HepG2 (cell line): ENCODE measurements around the gene EXOC3L4. TPM values are rescaled to one million over a fixed set of nuclear protein-coding genes. Genes with fewer than 3 reads are reported as not detected.
A peak's percentile ranks its signal among the peaks of the same experiment; 100 is the strongest.

Experiments used
- ATAC-seq: fragments of 200-7000 bp; cut with Tn5 transposase; 3 replicates; pipeline ENCODE4 v1.9.1; 2020; ENCODE audit warnings: mild to moderate bottlenecking, moderate library complexity
- BruUV-seq: library from RNA; stranded (reverse); fragments of 400-500 nt; replicated peaks from 2 replicates; lab custom pipeline; 2021; lab: Mats Ljungman, UMichigan
- CTCF ChIA-PET: fragments of 300-600 bp; formaldehyde crosslinking; extraction: SDS; loops from one replicate; lab custom pipeline; 2021; ENCODE audit warnings: low total read pairs, inconsistent platforms, low intra/inter-chr PET ratio; lab: Yijun Ruan, JAX
- POLR2A ChIA-PET: fragments of 350-600 bp; sonication (Branson Sonifier 250); formaldehyde crosslinking; loops from one replicate; lab custom pipeline; 2020; ENCODE audit warnings: antibody characterized with exemption, inconsistent platforms; lab: Yijun Ruan, JAX
- DNase-seq: peaks from one replicate; pipeline ENCODE4 v3.0.0-alpha.2; 2015; ENCODE audit warnings: low spot score
- FAIRE-seq: peaks from 3 replicates; lab custom pipeline; 2011; peaks lifted over from hg19 to GRCh38; lab: Jason Lieb, UNC
- H2AFZ ChIP-seq: one replicate; pipeline ENCODE4 v1.6.1; 2011; ENCODE audit warnings: low read length, inconsistent platforms
- H3K27ac ChIP-seq: fragments of 300-600 bp; 3 replicates; pipeline ENCODE4 v1.8.0; 2011; ENCODE audit warnings: mixed run types, mild to moderate bottlenecking, mixed read lengths, low read length, inconsistent platforms; ENCODE audit not compliant: insufficient read depth; ENCODE audit errors: extremely low read length
- H3K27me3 ChIP-seq, 2 experiments: fragments of 200-600 bp in 1 of 2; 2 replicates in 1 of 2; 3 replicates in 1 of 2; pipeline versions ENCODE4 v1.6.0 to v1.8.0; 2011; ENCODE audit warnings: low read length in 2 of 2, mild to moderate bottlenecking in 2 of 2, moderate library complexity in 2 of 2, inconsistent platforms in 1 of 2; ENCODE audit not compliant: insufficient read depth in 2 of 2, control insufficient read depth in 1 of 2
- H3K36me3 ChIP-seq, 2 experiments: fragments of 200-600 bp in 1 of 2; replicated peaks in 1 of 2; 2 replicates in 1 of 2; 3 replicates in 1 of 2; pipeline versions ENCODE4 v1.5.1 to v1.8.0; 2011; ENCODE audit warnings: low read length in 2 of 2, inconsistent platforms in 1 of 2; ENCODE audit not compliant: insufficient read depth in 2 of 2, control insufficient read depth in 1 of 2
- H3K4me1 ChIP-seq: 2 replicates; pipeline ENCODE4 v1.5.1; 2012; ENCODE audit warnings: low read length, inconsistent platforms; ENCODE audit not compliant: insufficient read depth
- H3K4me2 ChIP-seq: 2 replicates; pipeline ENCODE4 v1.6.0; 2011; ENCODE audit warnings: low read depth, low read length, inconsistent platforms
- H3K4me3 ChIP-seq, 3 experiments: fragments of 200-600 bp in 1 of 3; sonication (generic), shearing (Covaris generic) in 1 of 3; replicated peaks in 1 of 3; 2 replicates each; pipeline ENCODE4 v1.5.1; 2011 to 2016; ENCODE audit warnings: low read length in 3 of 3, inconsistent platforms in 2 of 3, low read depth in 2 of 3, mild to moderate bottlenecking in 2 of 3, control low read depth in 1 of 3, mixed read lengths in 1 of 3; ENCODE audit not compliant: insufficient read depth in 1 of 3
- H3K79me2 ChIP-seq: one replicate; pipeline ENCODE4 v1.6.1; 2011; ENCODE audit warnings: low read length, inconsistent platforms; ENCODE audit not compliant: insufficient read depth
- H3K9ac ChIP-seq: 2 replicates; pipeline ENCODE4 v1.6.0; 2011; ENCODE audit warnings: mild to moderate bottlenecking, low read depth, low read length, inconsistent platforms; ENCODE audit not compliant: insufficient read depth
- H3K9me3 ChIP-seq: 2 replicates; pipeline ENCODE4 v1.5.1; 2012; ENCODE audit warnings: mild to moderate bottlenecking, low read length
- H4K20me1 ChIP-seq: 2 replicates; pipeline ENCODE4 v1.6.0; 2011; ENCODE audit warnings: inconsistent platforms, mild to moderate bottlenecking, low read length, moderate library complexity; ENCODE audit not compliant: insufficient read depth
- ATF7-NPFF ChIP-seq: sonication (generic); formaldehyde crosslinking; IDR thresholded peaks from 2 replicates; pipeline ENCODE4 v1.8.1; 2023; ENCODE audit warnings: mild to moderate bottlenecking, low read depth, missing genetic modification reagents, moderate library complexity
- CTCF ChIP-seq: sonication (generic); formaldehyde crosslinking; IDR thresholded peaks from 2 replicates; pipeline ENCODE4 v1.5.0; 2020; ENCODE audit warnings: mild to moderate bottlenecking, missing genetic modification reagents, moderate library complexity
- DMAP1 ChIP-seq: IDR thresholded peaks from 2 replicates; pipeline ENCODE4 v1.6.1; 2016
- GABPA ChIP-seq, 2 experiments: IDR thresholded peaks; 2 replicates each; pipeline ENCODE4 v1.6.1; 2011 to 2016; ENCODE audit warnings: low read depth in 2 of 2, low read length in 1 of 2, missing biosample characterization in 1 of 2, missing genetic modification characterization in 1 of 2
- HNRNPK ChIP-seq: fragments of 200-400 bp; formaldehyde crosslinking; IDR thresholded peaks from 2 replicates; pipeline ENCODE4 v1.6.1; 2018; ENCODE audit warnings: low read length, low read depth, moderate library complexity, mild to moderate bottlenecking; ENCODE audit not compliant: poor library complexity, severe bottlenecking
- MAF1 ChIP-seq: sonication (generic); formaldehyde crosslinking; IDR thresholded peaks from 2 replicates; pipeline ENCODE4 v1.5.0; 2020; ENCODE audit warnings: missing genetic modification reagents, borderline replicate concordance
- MEF2D ChIP-seq: sonication (generic); formaldehyde crosslinking; IDR thresholded peaks from 2 replicates; pipeline ENCODE4 v1.5.1; 2020; ENCODE audit warnings: mild to moderate bottlenecking, missing genetic modification reagents
- MXD3 ChIP-seq: IDR thresholded peaks from 2 replicates; pipeline ENCODE4 v1.6.1; 2016; ENCODE audit warnings: mild to moderate bottlenecking, missing biosample characterization, missing genetic modification reagents
- PAF1 ChIP-seq: IDR thresholded peaks from 2 replicates; pipeline ENCODE4 v1.6.1; 2016; ENCODE audit warnings: missing genetic modification reagents, missing compliant biosample characterization
- RBM22 ChIP-seq: fragments of 200-400 bp; formaldehyde crosslinking; optimal IDR thresholded peaks from 2 replicates; pipeline ENCODE3; 2017; ENCODE audit warnings: mild to moderate bottlenecking, low read length, moderate library complexity
- REL ChIP-seq: sonication (generic); formaldehyde crosslinking; conservative IDR thresholded peaks from 2 replicates; pipeline ENCODE4 v1.8.0; 2022; ENCODE audit warnings: mild to moderate bottlenecking, missing genetic modification reagents, moderate library complexity
- TARDBP ChIP-seq: sonication (generic); formaldehyde crosslinking; IDR thresholded peaks from 2 replicates; pipeline ENCODE4 v1.8.0; 2022; ENCODE audit warnings: mild to moderate bottlenecking, missing genetic modification reagents
- TFAP4 ChIP-seq: sonication (generic); IDR thresholded peaks from 2 replicates; pipeline ENCODE4 v1.6.1; 2016; ENCODE audit warnings: low read depth, borderline replicate concordance
- THAP11 ChIP-seq: IDR thresholded peaks from 2 replicates; pipeline ENCODE4 v1.6.1; 2016; ENCODE audit warnings: missing biosample characterization, missing genetic modification reagents
- ZBTB38 ChIP-seq: sonication (generic); formaldehyde crosslinking; IDR thresholded peaks from 2 replicates; pipeline ENCODE4 v1.5.1; 2020; ENCODE audit warnings: mild to moderate bottlenecking, missing genetic modification reagents
- ZNF547 ChIP-seq: sonication (generic); formaldehyde crosslinking; IDR thresholded peaks from 2 replicates; pipeline ENCODE4 v1.5.1; 2020; ENCODE audit warnings: mild to moderate bottlenecking, missing genetic modification reagents
- ZNF580 ChIP-seq: IDR thresholded peaks from 2 replicates; pipeline ENCODE4 v1.6.1; 2016; ENCODE audit warnings: low read depth, borderline replicate concordance
- ZNF672 ChIP-seq: sonication (generic); formaldehyde crosslinking; IDR thresholded peaks from 2 replicates; pipeline ENCODE4 v1.8.1; 2022; ENCODE audit warnings: missing genetic modification reagents
- WGBS: methylation state at CpG from one replicate; pipeline ENCODE4 v1.1.6; 2017; ENCODE audit warnings: low lambda C conversion rate; 5-methylcytosine and 5-hydroxymethylcytosine counted together
- in situ Hi-C: cut with HindIII; loops from 2 replicates; pipeline ENCODE4 v1.10.0; 2017; ENCODE audit warnings: low pct_unique_long_range_greater_than_20kb; ENCODE audit not compliant: extremely low pct_ligation_motif_present
- intact Hi-C: fragments of 100-400 bp; cut with micrococcal nuclease; formaldehyde crosslinking; loops from one replicate; pipeline ENCODE4 v1.10.0; 2022; ENCODE audit not compliant: unreplicated experiment
- polyA plus RNA-seq, 8 experiments: library from polyadenylated mRNA; depleted of rRNA in 3 of 8; stranded (reverse) in 7 of 8; unstranded in 1 of 8; fragments of >200 nt; fragmentation: Illumina TruSeq in 4 of 8; extraction: Trizol in 4 of 8; gene quantifications; 2 replicates each; pipeline versions ENCODE4 v1.2.1 to v1.2.3, GENCODE V29; 2011 to 2016; ENCODE audit warnings: low read depth in 4 of 8, missing spikeins in 1 of 8, mixed read lengths in 1 of 8; ENCODE audit not compliant: insufficient read depth in 1 of 8
- total RNA-seq, 5 experiments: library from RNA; depleted of rRNA; stranded (reverse); fragments of >200 nt; fragmentation: Illumina TruSeq; extraction: Trizol; gene quantifications; 2 replicates each; pipeline ENCODE4 v1.2.3, GENCODE V29; 2016; ENCODE audit warnings: low read depth in 1 of 5

Gene EXOC3L4
- total and polyA plus RNA-seq, 2 of the 13 experiments (the other 11 are each of a cell fraction or from before 2014, with no cell fraction given): 11.8 to 27.0 TPM

GRCh38 chr14:103104654-103105452 lies 10.3 kb downstream of the EXOC3L4 start:
- 24% methylated on average over 24 of the region's 59 CpGs for WGBS
- H2AFZ ChIP-seq: no peak overlapping the region
- peak overlapping the region; percentile 76 for H3K27ac ChIP-seq
- H3K36me3 ChIP-seq: peaks cover 5 to 6% of the 10 kb centered on the region in 2 experiments; a peak in 2 of 5 replicates
- CTCF ChIA-PET: interaction anchor here (0.7 to 2.1 kb wide), 4 partner anchors 22 to 188 kb away, joined by 3 to 8 read pairs (median 6); no protein-coding TSS in a partner anchor
- peak overlapping the region; percentile 43 to 71 (median 61) for H3K4me3 ChIP-seq
- H4K20me1 ChIP-seq: peaks cover 17% of the 10 kb centered on the region
- H3K27me3 ChIP-seq: no peaks in the 10 kb centered on the region
- intact Hi-C loops (loop anchor here (5.0 kb wide), 1 partner anchor 82 kb away; no protein-coding TSS in a partner anchor), in situ Hi-C loops (no loop called here)
- peak; percentile 23 for FAIRE-seq
- no peak for DNase-seq
- peak; percentile 54 for ATAC-seq
- no TSS peak for BruUV-seq
- H3K9me3 ChIP-seq: no peaks in the 10 kb centered on the region
- POLR2A ChIA-PET: interaction anchor here (0.9 to 4.1 kb wide), 12 partner anchors 8 to 250 kb away, joined by 3 to 39 read pairs (median 5); partner anchors contain the start of genes EIF5 and EXOC3L4
- H3K4me2 ChIP-seq: peak overlapping the region; percentile 84
- peaks cover 11% of the 10 kb centered on the region for H3K79me2 ChIP-seq
- H3K9ac ChIP-seq: peak overlapping the region; percentile 49
- peaks cover 87% of the 10 kb centered on the region for H3K4me1 ChIP-seq
- TF ChIP-seq MAF1: no peak
- TF ChIP-seq ZNF672 (CRISPR knock-in tag): 0 out of 2 replicates have a peak, but pooled peaks have one; percentile 32
- peak; percentile 11; the same call in 1 of the 2 replicates for TF ChIP-seq ZBTB38 (CRISPR knock-in tag)
- peak; percentile 82 for TF ChIP-seq HNRNPK
- TF ChIP-seq TARDBP (CRISPR knock-in tag): peak; percentile 84; the same call in 1 of the 2 replicates
- TF ChIP-seq MXD3 (CRISPR knock-in tag): 0 out of 2 replicates have a peak, but pooled peaks have one; percentile 11
- peak; percentile 70 for TF ChIP-seq RBM22
- TF ChIP-seq MEF2D (CRISPR knock-in tag): 0 out of 2 replicates have a peak, but pooled peaks have one; percentile 43
- peak; percentile 76; the same call in 1 of the 2 replicates for TF ChIP-seq REL (CRISPR knock-in tag)
- peak; percentile 68; the same call in 1 of the 2 replicates for TF ChIP-seq ZNF580 (CRISPR knock-in tag)
- TF ChIP-seq ZNF547: peak; percentile 27; the same call in 1 of the 2 replicates
- TF ChIP-seq ATF7-NPFF: no peak
- no peak for TF ChIP-seq DMAP1 (CRISPR knock-in tag)
- TF ChIP-seq GABPA (IDR thresholded peaks at IDR 0.05; ENCODE audit: low read depth, low read length): no peak
- no peak for TF ChIP-seq GABPA (CRISPR knock-in tag; IDR thresholded peaks at IDR 0.05; ENCODE audit: low read depth)
- no peak for TF ChIP-seq THAP11 (CRISPR knock-in tag)
- TF ChIP-seq CTCF (CRISPR knock-in tag): peak; percentile 99
- TF ChIP-seq PAF1 (CRISPR knock-in tag): no peak; the same call in 1 of the 2 replicates
- peak; percentile 20; the same call in 1 of the 2 replicates for TF ChIP-seq TFAP4
